PC-3 (cell line): ENCODE results near the gene KLK1.

ENCODE experiments used
- CTCF ChIP-seq: fragments of 300-600 bp; sonication (generic); conservative IDR thresholded peaks from 2 replicates; pipeline ENCODE4 v1.5.1; 2017; ENCODE audit warnings: antibody characterized with exemption, low read depth, mild to moderate bottlenecking, low read length
- EZH2 ChIP-seq: fragments of 300-600 bp; sonication (generic); IDR thresholded peaks from one replicate; pipeline ENCODE4 v1.6.1; 2017; ENCODE audit warnings: antibody characterized with exemption, mild to moderate bottlenecking, low read length; ENCODE audit not compliant: unreplicated experiment
- EZH2phosphoT487 ChIP-seq: fragments of 300-600 bp; sonication (generic); IDR thresholded peaks from 2 replicates; pipeline ENCODE4 v1.6.1; 2018; ENCODE audit warnings: mild to moderate bottlenecking, antibody characterized with exemption, low read length, borderline replicate concordance

GRCh38 chr19:50772476-50772875 is 51.1 kb downstream of the KLK1 start:
- TF ChIP-seq CTCF (no peak), EZH2 (no peak), EZH2phosphoT487 (no peak)
